ENCODE results near the gene CSH2. TPM values are rescaled to one million over a fixed set of nuclear protein-coding genes. Genes with fewer than 3 reads are reported as not detected.

Gene CSH2
- total and polyA plus RNA-seq, 9 of the 15 experiments (the other 6 are each of a cell fraction or from before 2014, with no cell fraction given), result not detected

GRCh38 chr17:63848834-63849689, 24.4 kb downstream of the CSH2 start (continued):
- TF ChIP-seq, protein P1, sequence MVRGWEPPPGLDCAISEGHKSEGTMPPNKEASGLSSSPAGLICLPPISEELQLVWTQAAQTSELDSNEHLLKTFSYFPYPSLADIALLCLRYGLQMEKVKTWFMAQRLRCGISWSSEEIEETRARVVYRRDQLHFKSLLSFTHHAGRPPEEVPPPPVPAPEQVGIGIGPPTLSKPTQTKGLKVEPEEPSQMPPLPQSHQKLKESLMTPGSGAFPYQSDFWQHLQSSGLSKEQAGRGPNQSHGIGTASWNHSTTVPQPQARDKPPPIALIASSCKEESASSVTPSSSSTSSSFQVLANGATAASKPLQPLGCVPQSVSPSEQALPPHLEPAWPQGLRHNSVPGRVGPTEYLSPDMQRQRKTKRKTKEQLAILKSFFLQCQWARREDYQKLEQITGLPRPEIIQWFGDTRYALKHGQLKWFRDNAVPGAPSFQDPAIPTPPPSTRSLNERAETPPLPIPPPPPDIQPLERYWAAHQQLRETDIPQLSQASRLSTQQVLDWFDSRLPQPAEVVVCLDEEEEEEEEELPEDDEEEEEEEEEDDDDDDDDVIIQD (CRISPR knock-in tag; IDR thresholded peaks at IDR 0.05), result 0 out of 2 replicates have a peak, but pooled peaks have one; percentile 77
- TF ChIP-seq SETDB1 (IDR thresholded peaks at IDR 0.05; ENCODE audit: low read length) (no peak), BCOR (IDR thresholded peaks at IDR 0.05) (no peak), KDM1A (IDR thresholded peaks at IDR 0.05) (no peak), TFE3 (CRISPR knock-in tag; IDR thresholded peaks at IDR 0.05) (peak; percentile 39; the same call in 1 of the 2 replicates), ETV1 (tag; conservative IDR thresholded peaks at IDR 0.05; ENCODE audit: low read depth) (0 out of 2 replicates have a peak, but pooled peaks have one; percentile 13), FIP1L1 (IDR thresholded peaks at IDR 0.05; ENCODE audit: low read depth, low read length, poor library complexity, severe bottlenecking) (peak; percentile 93), ASH1L (IDR thresholded peaks at IDR 0.05; ENCODE audit: borderline replicate concordance, low read depth, partially characterized antibody) (peak; percentile 92), FOXA3 (CRISPR knock-in tag; conservative IDR thresholded peaks at IDR 0.05 in 1 of 2, IDR thresholded peaks at IDR 0.05 in 1 of 2) (peak; percentile 5 to 79; a peak in 2 of 4 replicates), TAF9B (IDR thresholded peaks at IDR 0.05; ENCODE audit: partially characterized antibody) (peak; percentile 33), HEY1 (CRISPR knock-in tag; IDR thresholded peaks at IDR 0.05; ENCODE audit: borderline replicate concordance) (no peak; the same call in 1 of the 2 replicates), GTF2E2 (tag; IDR thresholded peaks at IDR 0.05) (no peak; the same call in 1 of the 2 replicates), HIVEP1 (CRISPR knock-in tag; IDR thresholded peaks at IDR 0.05) (peak; percentile 85), MAFK (IDR thresholded peaks at IDR 0.05; ENCODE audit: low read length) (0 out of 2 replicates have a peak, but pooled peaks have one; percentile 1), ZNF431 (CRISPR knock-in tag; IDR thresholded peaks at IDR 0.05) (peak; percentile 76; the same call in 1 of the 2 replicates), ZNF224 (CRISPR knock-in tag; IDR thresholded peaks at IDR 0.05) (peak; percentile 97), ZNF766 (CRISPR knock-in tag; conservative IDR thresholded peaks at IDR 0.05) (peak; percentile 92), PHTF2 (CRISPR knock-in tag; IDR thresholded peaks at IDR 0.05) (no peak), GTF2F1 (IDR thresholded peaks at IDR 0.05; ENCODE audit: low read depth, low read length) (peak; percentile 94), NUFIP1 (IDR thresholded peaks at IDR 0.05; ENCODE audit: partially characterized antibody) (peak; percentile 96), FOXJ2 (tag; IDR thresholded peaks at IDR 0.05) (no peak), TBP (optimal IDR thresholded peaks at IDR 0.05; ENCODE audit: low read depth, low read length) (peak; percentile 56), XRCC4 (IDR thresholded peaks at IDR 0.05; ENCODE audit: extremely low read depth, insufficient read depth, insufficient read length) (no peak), ZEB2 (IDR thresholded peaks at IDR 0.05) (0 out of 2 replicates have a peak, but pooled peaks have one; percentile 31), ZNF717 (CRISPR knock-in tag; IDR thresholded peaks at IDR 0.05) (no peak)

All from K562 (cell line).